CD4-positive, alpha-beta T cell treated with Interleukin-6 at 100 ng/mL for 8 hours (primary cell): ENCODE measurements around the gene CDH22.

Experiments used
- DNase-seq: peaks from one replicate; pipeline ENCODE4 v3.0.0-alpha.2; 2020; ENCODE audit warnings: mixed read lengths, low spot score

CDH22 gene

GRCh38 chr20:46300281-46300680 is 8.0 kb downstream of the CDH22 start:
- DNase-seq: no peak

- DNase-seq: no peak
Measured at GRCh38 chr20:46299078-46299477, 9.2 kb downstream of the CDH22 start.

DNA sequence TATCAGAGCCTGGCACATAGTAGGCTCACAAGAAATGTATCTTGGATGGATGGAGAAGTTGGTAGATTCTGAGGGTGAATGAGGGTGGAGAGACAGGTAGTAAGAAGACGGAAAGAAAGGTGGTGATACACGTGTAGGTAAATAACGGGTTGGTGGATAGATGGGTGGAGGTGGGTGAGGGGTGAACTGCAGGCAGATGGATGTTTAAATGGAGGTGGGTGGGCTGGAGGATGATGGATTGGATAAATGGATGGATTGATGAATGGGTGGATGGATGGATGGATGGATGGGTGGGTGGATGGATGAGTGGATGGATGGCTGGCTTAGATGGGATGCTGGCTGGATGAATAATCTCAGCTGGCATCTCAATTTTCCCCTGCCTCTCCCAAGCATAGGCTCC is 9.9 kb downstream of the CDH22 start:
- no peak for DNase-seq

DNA sequence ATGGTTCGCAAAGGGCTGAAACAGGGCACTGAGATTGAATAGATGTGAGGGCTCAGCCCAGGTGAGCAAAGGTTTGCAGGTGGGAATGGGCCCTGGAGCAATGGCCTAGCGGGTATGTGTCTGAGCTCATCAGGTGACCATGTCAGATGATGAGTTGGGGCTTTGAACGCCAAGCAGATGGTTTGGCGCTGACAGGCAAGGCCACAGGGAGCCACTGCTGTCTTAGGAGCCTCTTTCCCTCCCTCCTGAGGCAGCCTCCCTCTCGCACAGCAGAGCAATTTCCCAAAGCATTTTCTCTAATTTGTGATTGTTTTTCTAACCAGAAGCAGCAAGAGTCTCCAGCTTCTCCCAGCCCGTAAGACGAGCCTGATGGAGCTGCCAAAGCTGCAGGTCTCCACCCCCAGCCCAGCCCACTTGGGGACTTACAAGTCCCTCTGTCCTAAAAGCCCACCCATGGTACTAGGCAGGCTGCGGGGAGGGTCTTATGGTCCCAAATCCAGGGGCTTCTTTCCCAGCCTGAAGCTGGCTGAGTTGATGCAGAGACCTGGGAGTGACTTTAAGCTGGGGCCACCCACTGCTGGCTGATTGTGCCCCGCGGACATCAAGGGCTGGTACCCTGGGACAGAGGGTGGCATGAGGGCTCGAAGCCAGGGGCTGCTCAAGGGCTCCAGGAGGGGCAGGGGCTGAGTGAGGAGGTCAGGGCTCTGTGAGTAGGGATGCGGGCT is 11.6 kb downstream of the CDH22 start:
- no peak for DNase-seq

- no peak for DNase-seq
Measured at GRCh38 chr20:46293084-46293483, 15.2 kb downstream of the CDH22 start.

- DNase-seq: no peak
Measured at GRCh38 chr20:46291401-46291800, 16.9 kb downstream of the CDH22 start.

GRCh38 chr20:46289432-46289831 is 18.9 kb downstream of the CDH22 start:
- no peak for DNase-seq

DNA sequence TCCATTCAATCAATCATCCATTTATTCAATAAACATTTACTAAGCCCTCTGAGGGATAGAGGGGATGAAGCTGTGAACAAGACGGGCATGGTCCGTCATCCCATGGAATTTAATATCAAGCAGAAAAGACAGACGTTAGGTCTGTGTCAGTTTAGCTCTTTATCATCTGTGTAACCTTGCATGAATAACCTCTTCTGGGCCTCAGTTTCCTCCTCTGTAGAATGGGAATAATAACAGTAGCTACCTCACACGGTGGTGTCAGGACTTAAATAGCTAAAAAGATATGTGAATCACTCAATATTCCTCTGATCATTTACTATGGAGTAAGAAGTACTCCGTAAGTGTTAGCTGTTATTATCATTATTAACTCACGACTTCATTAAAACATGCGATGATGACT is 21.3 kb downstream of the CDH22 start:
- no peak for DNase-seq

- DNase-seq: no peak
Measured at GRCh38 chr20:46286382-46286781, 21.9 kb downstream of the CDH22 start.

DNA sequence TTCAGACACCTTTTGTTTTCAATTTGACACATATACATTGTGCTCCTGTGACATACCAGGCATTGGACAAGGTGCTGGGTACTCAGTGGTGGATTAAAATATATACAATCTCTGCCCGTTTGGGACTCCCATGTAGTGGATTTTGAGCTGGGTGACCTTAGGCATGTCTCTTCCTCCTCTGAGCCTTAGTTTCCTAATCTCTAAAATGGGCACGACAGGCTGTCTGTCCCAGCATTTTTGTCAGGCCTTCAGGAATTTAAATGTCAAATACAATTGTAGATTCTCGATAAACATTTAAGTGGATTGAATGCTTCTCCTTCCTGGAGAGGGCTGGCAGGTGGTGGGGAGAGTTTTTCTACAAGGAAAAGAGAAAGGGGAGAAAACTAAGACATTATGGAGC is 22.6 kb downstream of the CDH22 start:
- no peak for DNase-seq

GRCh38 chr20:46285072-46285471 is 23.2 kb downstream of the CDH22 start:
- DNase-seq: no peak

DNA sequence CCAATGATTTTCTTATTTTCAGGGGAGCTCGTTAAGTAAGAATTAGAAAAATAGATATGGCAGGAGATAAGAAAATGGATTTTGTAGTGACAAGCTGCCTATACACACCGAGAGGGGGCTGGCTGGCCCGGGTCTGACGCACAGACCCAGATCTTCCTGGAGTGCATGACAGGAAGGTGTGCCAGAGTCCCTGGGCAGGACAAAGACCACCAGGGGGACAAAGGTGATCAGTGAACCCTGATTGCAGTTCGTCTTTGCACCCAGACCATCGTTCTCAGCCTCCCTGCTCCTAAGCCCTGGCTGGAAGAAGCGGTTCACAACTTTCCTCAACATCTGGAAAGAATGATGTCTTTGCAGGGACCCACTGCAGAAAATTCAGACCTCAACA is 24.3 kb downstream of the CDH22 start:
- no peak for DNase-seq

GRCh38 chr20:46283426-46284039 is 24.8 kb downstream of the CDH22 start:
- no peak for DNase-seq

DNA sequence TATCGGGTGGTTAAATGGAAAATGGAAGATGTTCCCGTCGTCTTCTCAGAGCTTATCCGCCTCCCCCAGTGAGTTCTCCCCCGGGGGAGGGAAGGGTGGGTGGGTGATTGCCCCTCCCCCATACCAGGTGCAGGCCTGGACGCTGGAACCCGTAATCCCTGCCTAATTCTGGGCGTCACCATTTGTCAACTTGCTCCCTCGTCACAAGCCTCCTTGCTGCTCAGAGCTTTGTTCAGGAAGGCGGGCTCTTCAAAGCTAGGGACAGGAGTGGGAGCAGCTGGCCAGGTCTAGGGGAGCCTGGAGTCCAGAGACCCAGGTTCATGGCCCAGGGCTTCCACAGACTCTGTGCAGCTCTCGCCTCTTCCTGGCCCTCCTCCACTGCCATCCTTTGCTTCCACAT is 25.6 kb downstream of the CDH22 start:
- no peak for DNase-seq

- no peak for DNase-seq
Measured at GRCh38 chr20:46279103-46279502, 29.2 kb downstream of the CDH22 start.

GRCh38 chr20:46277602-46278001 is 30.7 kb downstream of the CDH22 start:
- DNase-seq: no peak

DNA sequence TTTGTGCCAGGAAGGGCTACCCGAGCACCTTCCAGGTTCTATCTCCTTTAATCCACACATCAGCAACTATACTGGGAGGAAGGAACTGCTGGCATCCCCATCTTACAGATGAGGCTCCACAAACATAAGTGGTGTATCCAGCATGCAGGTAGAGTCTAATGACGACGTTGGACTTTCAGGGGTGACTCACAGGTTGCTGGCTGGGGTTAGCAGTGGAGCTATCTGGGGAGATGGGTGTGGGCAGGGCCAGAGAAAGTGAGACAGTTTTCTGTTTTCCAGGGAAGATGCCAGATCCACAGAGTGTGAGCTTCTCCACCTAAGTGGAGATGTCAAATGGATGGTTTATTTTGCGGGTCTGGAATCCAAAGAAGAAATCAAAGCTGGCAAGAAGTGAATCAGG is 31.8 kb downstream of the CDH22 start:
- DNase-seq: no peak

DNA sequence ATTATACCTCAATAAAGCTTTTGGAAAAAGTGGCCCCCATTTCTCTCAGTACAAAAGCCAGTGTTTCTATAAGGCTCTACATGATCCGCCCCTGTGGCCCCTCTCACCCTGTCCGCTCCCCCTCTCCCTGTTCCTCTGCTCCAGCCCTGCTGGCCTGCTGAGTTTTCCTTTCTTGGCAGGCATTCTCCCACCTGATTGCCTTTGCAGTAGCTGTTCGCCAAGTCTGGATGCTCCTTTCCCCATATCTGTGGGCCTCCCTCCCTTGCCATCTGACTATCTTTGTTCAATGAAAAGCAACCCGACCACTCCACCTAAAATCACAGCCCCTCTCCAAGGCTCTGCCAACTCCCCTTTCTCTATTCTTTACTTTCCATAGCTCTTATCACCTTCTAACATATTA is 33.2 kb downstream of the CDH22 start:
- DNase-seq: no peak

GRCh38 chr20:46273717-46274116 is 34.6 kb downstream of the CDH22 start:
- DNase-seq: no peak

DNA sequence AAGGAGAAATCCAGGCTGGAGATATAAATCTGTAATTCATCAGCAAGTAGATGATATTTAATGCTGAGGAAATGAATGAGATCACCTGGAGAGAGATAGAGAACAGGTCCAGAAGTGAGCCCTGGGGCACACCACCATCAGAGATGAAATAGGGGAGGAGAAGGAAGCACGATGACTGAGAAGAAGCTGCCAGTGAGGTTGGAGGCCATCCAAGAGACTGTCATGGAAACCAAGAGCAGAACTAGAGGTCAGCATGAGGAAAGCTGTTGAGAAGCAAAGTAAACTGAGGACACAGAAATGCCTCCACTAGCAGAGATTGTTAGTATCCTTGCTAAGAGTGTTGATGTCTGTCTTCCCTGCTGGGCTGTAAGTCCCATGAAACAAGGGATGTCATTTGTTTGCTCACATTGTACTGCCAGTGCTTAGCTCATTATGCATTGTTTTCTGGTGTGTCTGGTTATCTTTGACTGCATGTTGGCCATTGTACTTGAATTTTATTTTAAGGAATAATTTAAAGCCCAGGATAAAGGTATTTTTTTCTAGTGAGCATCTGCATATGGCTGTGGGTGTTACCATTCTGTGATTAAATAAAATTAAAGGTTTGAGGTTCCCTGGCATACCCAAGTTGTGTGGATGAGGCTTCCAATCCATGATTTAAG is 35.8 kb downstream of the CDH22 start:
- no peak for DNase-seq

DNA sequence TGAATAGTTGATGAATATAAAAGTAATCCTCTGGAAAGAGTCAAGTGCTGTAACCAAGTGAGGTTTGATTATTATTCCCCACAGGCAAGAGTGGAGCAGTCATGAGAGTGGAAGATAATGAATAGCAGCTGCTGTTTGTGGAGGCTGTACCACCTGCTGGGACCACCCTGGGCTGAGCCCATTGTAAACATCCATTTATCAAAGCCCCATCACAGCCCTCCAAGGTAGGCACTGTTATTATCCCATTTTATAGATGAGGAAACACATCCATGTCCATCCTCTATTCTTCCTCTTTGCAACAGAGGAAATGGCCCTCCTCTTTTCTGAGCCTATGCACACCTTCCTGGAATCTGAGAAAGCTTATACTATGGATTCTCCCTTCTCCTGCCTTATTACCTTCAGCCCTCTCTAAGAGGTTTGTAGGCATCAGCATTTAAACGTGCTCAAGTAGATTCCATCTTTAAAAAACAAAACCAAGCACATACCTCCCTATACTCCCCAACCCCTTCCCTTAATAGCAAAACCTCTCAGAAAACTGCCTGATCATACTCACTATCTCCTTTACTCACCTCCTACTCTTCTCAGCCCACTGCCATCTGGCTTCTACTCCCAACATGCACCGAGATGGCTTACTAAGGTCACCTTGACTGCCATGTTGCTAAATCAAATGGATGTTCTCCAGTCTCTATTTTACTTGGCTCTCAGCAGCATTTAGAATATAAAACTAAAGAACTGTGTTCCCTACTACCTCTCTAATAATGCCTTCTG is 37.1 kb downstream of the CDH22 start:
- DNase-seq: no peak

GRCh38 chr20:46269372-46269771 is 38.9 kb downstream of the CDH22 start:
- DNase-seq: no peak

- no peak for DNase-seq
Measured at GRCh38 chr20:46268662-46269061, 39.6 kb downstream of the CDH22 start.
